ENCODE measurements around the gene NTNG2. TPM values are rescaled to one million over a fixed set of nuclear protein-coding genes. Genes with fewer than 3 reads are reported as not detected.

Gene NTNG2
- total and polyA plus RNA-seq, 9 of the 15 experiments (the other 6 are each of a cell fraction or from before 2014, with no cell fraction given) = 0.01 to 0.11 (median 0.09) TPM; not detected in 6

DNA sequence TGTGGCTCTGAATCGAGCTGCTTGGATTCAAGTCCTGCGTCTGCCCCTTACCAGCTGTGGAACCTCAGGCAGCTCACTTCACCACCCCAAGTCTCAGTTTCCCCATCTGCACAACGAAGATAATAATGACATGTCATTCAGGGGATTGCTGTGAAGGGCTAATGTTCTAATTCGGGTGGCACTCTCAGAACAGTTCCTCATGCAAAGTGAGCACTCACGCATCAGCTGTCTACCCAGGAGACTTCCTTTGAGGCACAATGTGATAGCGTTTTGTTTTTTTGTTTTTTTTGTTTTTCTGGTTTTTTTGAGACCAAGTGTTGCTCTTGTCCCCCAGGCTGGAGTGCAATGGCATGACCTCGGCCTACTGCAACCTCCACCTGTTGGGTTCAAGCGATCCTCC, 56.4 kb downstream of the NTNG2 start (continued):
- TF ChIP-seq BHLHE40 (IDR thresholded peaks at IDR 0.05; ENCODE audit: low read length) = no peak
- no peak for TF ChIP-seq CXXC5 (CRISPR knock-in tag; IDR thresholded peaks at IDR 0.05)

DNA sequence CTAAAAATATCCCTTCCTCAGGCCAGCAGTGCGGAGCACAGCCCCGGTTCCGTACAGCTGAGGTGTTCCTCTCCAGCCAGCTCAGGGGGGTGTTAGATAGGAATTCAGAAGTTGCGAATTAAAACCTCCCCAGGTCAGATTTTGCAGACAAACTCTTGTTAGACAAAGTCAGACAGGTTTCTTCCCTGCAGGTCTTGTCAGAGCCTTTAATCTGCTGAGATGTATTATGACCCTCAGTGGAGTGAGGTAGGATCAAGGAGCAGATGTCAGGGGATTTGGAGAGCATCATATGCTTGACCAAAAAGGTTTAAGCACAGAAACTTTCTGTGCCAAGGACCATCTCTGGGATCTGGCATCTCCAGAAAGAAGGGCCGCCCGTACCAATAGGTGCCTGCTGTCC, 60.1 kb downstream of the NTNG2 start:
- peaks cover 37 to 62% of the 10 kb centered on the region in 2 experiments for H3K27me3 ChIP-seq (ENCODE audit: control insufficient read depth in 2 of 2, insufficient read depth in 2 of 2, low read length in 2 of 2)
- CTCF ChIA-PET (ENCODE audit: low intra/inter-chr PET ratio) = no interaction called here

More for the DNA sequence above, 60.1 kb downstream of the NTNG2 start:
- Histone ChIP-seq H3K27ac (ENCODE audit: extremely low read depth, low read depth, low read length) (no peak overlapping the region), H3K36me3 (ENCODE audit: control insufficient read depth, insufficient read depth, low read length) (no peaks in the 10 kb centered on the region), H2AFZ (ENCODE audit: low read depth, low read length) (no peak overlapping the region), H3K9ac (ENCODE audit: insufficient read depth in 1 of 2, low read depth in 2 of 2, low read length in 2 of 2) (no peak overlapping the region), H3K4me2 (ENCODE audit: insufficient read depth, low read length) (no peak overlapping the region), H3K9me1 (ENCODE audit: control insufficient read depth, insufficient read depth, low read length) (no peaks in the 10 kb centered on the region), H3K79me2 (ENCODE audit: control insufficient read depth, insufficient read depth, low read length) (no peaks in the 10 kb centered on the region), H3K9me3 (replicated peaks; ENCODE audit: control insufficient read depth, insufficient read depth, low read depth, low read length) (no peaks in the 10 kb centered on the region), H3K4me3 (no peak overlapping the region), H4K20me1 (replicated peaks; ENCODE audit: control insufficient read depth, insufficient read depth, low read length) (peaks cover 6% of the 10 kb centered on the region), H3K4me1 (replicated peaks in 1 of 2; ENCODE audit: control insufficient read depth in 2 of 2, insufficient read depth in 2 of 2, low read length in 2 of 2) (no peaks in the 10 kb centered on the region)
- intact Hi-C loops (cut with micrococcal nuclease) = no loop called here
- TF ChIP-seq NCOA6 (IDR thresholded peaks at IDR 0.05) (no peak), ZNF239 (CRISPR knock-in tag; IDR thresholded peaks at IDR 0.05) (peak; percentile 89), ZNF77 (CRISPR knock-in tag; IDR thresholded peaks at IDR 0.05) (no peak), RUNX1 (IDR thresholded peaks at IDR 0.05; ENCODE audit: low read depth) (no peak)
- TF ChIP-seq, protein P1, sequence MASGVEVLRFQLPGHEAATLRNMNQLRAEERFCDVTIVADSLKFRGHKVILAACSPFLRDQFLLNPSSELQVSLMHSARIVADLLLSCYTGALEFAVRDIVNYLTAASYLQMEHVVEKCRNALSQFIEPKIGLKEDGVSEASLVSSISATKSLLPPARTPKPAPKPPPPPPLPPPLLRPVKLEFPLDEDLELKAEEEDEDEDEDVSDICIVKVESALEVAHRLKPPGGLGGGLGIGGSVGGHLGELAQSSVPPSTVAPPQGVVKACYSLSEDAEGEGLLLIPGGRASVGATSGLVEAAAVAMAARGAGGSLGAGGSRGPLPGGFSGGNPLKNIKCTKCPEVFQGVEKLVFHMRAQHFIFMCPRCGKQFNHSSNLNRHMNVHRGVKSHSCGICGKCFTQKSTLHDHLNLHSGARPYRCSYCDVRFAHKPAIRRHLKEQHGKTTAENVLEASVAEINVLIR (CRISPR knock-in tag; IDR thresholded peaks at IDR 0.05) = no peak
- TF ChIP-seq, protein P2, sequence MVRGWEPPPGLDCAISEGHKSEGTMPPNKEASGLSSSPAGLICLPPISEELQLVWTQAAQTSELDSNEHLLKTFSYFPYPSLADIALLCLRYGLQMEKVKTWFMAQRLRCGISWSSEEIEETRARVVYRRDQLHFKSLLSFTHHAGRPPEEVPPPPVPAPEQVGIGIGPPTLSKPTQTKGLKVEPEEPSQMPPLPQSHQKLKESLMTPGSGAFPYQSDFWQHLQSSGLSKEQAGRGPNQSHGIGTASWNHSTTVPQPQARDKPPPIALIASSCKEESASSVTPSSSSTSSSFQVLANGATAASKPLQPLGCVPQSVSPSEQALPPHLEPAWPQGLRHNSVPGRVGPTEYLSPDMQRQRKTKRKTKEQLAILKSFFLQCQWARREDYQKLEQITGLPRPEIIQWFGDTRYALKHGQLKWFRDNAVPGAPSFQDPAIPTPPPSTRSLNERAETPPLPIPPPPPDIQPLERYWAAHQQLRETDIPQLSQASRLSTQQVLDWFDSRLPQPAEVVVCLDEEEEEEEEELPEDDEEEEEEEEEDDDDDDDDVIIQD (CRISPR knock-in tag; IDR thresholded peaks at IDR 0.05) = no peak
- TF ChIP-seq, protein P3, sequence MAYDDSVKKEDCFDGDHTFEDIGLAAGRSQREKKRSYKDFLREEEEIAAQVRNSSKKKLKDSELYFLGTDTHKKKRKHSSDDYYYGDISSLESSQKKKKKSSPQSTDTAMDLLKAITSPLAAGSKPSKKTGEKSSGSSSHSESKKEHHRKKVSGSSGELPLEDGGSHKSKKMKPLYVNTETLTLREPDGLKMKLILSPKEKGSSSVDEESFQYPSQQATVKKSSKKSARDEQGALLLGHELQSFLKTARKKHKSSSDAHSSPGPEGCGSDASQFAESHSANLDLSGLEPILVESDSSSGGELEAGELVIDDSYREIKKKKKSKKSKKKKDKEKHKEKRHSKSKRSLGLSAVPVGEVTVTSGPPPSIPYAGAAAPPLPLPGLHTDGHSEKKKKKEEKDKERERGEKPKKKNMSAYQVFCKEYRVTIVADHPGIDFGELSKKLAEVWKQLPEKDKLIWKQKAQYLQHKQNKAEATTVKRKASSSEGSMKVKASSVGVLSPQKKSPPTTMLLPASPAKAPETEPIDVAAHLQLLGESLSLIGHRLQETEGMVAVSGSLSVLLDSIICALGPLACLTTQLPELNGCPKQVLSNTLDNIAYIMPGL (CRISPR knock-in tag; IDR thresholded peaks at IDR 0.05) = no peak
- BruUV-seq (replicated peaks) = no TSS peak
- WGBS (ENCODE audit: insufficient coverage, low coverage, missing lambda C conversion rate) = 1% methylated on average over 6 of the region's 6 CpGs
- DNase-seq (ENCODE audit: extremely low read depth in 1 of 4, low spot score in 3 of 4) = no peak
- in situ Hi-C loops (cut with MboI) = no loop called here
- POLR2A ChIA-PET = no interaction called here
- no peak for ATAC-seq
- no peak for FAIRE-seq
